DMS 273 treated with DMSO at 0.1 percent for 48 hours (cell line): Measurements from ENCODE around the gene EEIG1.
A peak's percentile ranks its signal among the peaks of the same experiment; 100 is the strongest.
"Not testable (repeated sequence)": the region's sequence is repeated elsewhere in the genome, so short reads cannot be mapped to it uniquely, and the experiment has no call there.

Experiments used
- DNase-seq: peaks from one replicate; lab custom pipeline; 2025; lab: John Stamatoyannopoulos, UW

The EEIG1 gene

DNA sequence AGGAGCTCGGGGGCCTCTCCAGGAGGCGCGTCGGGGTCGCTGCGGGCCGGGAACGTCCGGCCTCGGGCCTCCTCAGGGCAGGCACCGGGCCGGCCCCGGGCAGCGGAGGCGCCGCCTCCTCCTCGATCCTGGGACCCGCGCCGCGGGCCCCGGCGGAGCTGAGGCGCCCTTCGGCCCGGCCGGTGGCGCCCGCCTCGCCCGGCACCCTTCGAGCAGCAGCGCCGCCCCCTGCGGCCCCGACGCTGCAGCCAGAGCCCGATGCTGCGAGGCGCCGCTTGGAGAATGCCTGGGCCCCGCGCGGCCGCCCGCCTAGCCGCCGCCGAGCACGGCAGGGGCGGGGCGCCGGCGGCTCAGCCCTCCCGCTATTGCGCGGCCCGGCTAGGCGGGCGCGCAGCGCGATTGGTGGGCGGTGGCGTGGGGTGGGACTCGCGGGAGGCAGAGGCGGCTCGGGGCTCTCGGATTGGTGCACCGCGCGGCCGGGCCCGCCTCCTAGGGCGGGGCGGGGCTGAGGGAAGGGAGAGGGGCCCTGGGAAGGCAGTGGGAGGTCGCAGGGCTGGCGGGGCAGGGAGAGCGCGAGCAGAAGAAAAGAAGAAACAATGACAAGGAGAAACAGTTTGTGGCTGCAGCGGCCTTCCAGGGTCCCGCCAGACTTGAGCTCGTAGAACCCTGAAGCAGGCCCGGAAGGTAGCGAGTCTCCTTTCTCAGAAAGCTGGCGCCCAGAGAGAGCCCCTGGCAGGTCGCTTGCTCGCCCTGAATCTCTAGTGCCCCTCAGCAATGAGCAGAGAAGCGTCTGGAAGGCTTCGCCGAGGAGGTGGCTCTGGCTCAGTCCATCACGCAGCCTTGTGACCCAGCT is at the start of gene EEIG1:
EEIG1 (minus strand) TSS at position 284 of the 853 bp plus-strand sequence. CDS start 852 bp downstream, outside the sequence.
- peak; percentile 52 for DNase-seq

- DNase-seq: no peak
Measured at GRCh38 chr9:128027705-128028104, 46.9 kb upstream of the EEIG1 start.

GRCh38 chr9:128026773-128027541 is 46.2 kb upstream of the EEIG1 start:
- DNase-seq: no peak

DNA sequence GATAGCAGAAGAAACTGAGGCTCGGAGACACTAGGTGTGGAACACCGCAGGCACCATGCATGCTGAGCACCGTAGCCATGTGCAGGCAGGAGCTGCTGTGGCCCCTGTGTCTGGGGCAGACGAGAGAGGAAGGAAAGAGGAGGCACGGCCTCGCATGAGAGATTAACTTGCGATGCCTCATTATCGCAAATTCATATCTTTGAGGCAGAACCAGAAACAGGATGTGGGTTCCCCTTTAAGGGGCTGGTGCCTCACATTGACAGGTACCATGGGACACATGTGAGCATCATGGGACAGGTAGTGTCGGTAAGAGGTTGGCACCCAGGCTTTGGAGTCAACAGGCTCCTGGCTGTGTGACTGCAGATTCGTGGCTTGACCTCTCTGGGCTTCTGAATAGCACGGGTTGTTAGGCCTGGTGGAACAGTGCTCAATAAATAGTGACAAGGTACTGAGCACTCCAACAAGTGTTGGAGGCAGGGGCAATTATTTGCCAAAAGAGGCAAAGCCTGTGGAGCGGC is 45.5 kb upstream of the EEIG1 start:
- no peak for DNase-seq

DNA sequence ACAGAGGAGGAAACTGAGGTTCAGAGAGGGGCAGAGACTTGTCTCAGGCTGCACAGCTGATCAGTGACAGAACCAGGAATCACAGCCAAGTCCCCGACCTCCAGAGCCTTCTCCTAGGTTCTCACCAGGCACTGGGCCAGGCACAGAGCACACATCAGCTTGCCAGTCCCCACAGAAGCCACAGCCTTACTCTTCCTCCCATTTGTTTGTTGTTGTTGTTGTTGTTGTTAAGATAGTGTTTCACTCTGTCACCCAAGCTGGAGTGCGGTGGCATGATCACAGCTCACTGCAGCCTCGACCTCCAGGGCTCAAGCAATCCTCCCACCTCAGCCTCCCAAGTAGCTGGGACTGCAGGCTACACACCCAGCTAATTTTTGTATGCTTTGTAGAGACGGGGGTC is 44.9 kb upstream of the EEIG1 start:
- DNase-seq: no peak

GRCh38 chr9:128024761-128025308 is 44.0 kb upstream of the EEIG1 start:
- DNase-seq: no peak

DNA sequence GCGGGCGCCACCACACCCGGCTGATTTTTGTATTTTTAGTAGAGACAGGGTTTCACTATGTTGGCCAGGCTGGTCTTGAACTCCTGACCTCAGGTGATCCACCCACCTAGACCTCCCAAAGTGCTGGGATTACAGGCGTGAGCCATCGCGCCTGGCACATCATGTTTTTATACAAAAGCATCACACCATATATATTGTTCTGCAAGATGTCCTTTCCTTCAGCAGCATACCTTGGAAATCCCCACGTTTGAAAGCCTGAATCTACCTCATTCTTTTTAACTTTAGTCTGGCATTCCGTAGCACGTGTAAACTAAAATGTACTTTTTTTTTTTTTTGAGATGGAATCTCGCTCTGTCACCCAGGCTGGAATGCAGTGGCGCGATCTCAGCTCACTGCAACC is 42.9 kb upstream of the EEIG1 start:
- DNase-seq: not testable (repeated sequence)

DNA sequence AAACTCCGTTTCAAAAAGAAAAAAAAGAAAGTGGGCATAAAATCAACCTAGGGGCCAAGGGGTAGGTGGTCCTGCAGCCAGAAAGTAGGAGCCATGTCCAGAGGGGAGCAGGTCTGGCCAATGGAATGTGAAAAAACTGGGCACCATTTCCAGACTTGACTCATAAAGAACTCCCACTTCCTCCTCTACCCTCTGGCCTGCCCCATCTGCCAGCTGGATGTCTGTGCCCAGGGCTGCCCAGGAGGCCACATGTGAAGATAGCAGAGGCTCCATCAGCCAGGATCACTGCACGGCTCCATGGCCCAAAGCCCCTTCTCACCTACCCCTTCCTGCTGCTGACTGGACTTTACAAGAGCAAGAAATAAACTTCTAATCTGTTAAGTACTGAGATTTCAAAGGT is 42.1 kb upstream of the EEIG1 start:
- DNase-seq: no peak

DNA sequence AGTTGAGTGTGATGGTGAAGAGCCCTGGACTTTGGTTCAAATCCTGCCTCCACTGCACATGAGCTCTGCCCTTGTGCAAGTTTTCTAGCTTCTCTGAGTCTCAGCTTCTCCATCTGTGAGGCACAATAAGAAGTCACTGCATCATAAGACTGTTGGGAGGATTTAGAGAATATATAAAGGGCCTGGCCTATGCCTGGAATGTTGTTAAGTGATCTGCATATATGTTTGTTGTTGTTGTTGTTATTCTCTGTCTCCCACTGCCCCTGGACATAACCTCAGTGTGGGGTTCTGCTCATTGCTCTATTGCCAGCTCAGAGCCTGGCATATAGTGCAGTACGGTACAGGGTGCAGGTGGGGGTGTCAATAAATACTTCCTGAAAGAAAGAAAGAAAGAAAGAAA is 40.3 kb upstream of the EEIG1 start:
- DNase-seq: no peak

DNA sequence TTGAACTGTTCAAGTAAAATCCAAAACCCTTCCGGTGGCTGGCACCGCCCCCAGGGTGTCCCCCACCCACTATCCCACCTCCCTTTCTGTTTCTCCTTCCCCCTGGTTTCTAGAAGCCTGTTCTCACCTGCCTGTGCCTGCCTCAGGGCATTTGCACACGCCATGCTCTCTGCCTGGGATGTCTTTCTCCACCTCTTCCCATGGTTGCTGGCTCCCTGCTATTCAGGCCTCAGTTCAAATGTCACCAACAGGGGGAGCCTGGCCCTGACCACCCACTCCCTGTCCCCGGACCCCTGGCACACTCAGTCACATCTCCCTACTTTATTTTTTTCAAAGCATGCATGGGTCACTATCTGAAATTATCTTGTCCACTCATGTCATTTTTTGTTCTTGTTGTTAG is 39.9 kb upstream of the EEIG1 start:
- no peak for DNase-seq

DNA sequence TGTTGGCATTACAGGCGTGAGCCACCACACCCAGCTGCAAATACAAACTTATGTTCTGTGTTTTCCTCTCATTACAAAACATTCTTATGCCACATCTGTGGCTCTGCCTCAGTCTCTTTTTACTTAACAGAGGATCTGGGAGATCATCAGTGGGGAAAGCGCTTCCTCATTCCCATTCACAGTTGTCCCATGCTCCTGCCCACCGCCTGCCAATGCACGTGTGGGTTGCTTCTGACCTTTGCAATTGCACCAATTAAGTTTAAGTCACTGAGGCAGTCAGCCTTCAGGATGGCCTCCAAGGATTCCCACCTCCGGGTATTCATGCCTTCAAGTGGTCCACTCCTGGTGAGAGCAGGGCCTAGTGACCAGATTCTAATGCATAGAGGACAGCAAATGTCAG is 34.9 kb upstream of the EEIG1 start:
- no peak for DNase-seq

GRCh38 chr9:128011071-128011817 is 30.5 kb upstream of the EEIG1 start:
- no peak for DNase-seq

DNA sequence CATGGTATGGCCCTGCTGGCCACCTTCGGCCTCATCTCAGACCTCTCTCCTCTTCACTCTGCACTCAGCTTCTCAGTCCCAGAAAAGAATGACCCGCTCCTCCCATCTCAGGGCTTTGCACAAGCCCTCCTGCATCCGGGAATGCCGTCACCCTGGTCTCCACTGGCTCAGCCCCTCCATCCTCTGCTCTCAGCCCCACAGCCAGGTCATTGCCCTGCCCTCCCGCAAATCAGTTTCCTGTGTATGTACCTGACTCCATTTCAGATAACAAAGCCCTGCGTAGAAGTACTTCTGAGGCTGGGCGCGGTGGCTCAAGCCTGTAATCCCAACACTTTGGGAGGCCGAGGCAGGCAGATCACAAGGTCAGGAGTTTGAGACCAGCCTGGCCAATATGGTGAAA is 28.9 kb upstream of the EEIG1 start:
- DNase-seq: no peak

DNA sequence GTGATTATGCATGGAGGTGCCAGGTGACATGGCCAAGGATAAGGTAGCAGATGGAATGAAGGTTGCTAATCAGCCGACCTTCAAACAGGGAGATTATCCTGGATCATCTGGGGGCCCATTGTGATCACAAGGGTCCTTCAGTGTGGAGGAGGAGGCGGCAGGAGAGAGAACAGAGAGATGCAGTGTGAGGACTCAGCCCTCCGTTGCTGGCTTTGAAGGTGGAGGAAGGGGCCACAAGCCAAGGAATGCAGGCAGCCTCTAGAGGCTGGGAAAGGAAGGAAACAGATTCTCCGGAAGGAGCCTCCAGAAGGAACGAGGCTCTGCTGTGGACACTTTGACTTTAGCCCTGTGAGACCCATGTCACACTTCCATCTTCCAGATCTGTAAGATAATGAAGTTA is 27.4 kb upstream of the EEIG1 start:
- no peak for DNase-seq

DNA sequence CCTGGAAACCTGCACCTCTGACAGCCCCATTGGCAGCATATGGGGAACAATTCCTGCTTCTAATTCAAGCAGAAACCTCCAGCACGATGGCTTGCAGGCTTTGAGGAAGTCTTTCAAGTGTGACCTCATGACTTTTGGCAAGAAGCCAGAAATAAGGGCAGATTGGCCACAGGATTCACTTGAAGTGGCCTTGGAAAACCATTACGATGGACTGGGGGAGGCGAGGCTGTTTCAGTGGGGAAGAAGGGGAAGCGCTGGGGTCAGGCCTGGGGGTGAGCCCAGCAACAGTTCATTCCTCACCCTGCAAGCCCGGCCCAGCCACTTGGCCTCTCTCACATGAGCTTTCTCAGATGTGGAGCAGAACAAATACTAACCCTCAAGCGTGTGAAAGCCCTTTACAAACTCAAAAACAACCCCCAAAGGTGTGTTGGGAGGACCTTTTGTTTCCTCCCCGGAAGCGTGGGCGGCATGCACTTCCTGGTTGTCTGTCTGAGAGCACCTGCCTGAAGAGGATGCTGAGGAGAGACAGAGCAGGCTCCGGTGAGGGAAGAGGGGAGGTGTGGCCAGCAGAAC is 26.9 kb upstream of the EEIG1 start:
- DNase-seq: no peak

DNA sequence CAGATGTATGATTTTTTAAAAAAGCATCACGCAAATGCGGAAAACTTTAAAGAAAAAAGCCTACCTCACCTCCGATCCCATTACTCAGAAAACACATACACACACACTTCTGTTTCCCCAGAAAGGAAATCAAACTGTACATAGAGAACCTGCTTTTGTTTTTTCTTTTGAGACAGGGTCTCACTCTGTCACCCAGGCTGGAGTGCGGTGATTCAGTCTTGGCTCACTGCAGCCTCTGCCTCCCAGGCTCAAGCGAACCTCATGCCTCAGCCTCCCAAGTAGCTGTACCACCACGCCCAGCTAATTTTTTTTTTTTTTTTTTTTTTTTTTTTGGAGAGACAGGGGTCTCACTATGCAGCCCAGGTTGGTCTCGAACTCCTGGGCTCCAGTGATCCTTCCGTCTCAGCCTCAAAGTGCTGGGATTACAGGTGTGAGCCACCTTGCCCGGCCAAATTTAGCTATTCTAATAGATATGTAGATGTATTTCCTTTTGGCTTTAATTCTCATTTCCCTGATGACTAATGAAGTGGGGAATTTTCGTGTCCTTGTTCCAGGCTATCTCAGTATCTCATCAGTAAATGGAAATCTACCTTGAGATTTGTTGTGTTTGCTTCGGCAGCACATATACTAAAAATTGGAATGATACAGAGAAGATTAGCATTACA is 25.7 kb upstream of the EEIG1 start:
- no peak for DNase-seq

- no peak for DNase-seq
Measured at GRCh38 chr9:128005923-128006322, 25.1 kb upstream of the EEIG1 start.

DNA sequence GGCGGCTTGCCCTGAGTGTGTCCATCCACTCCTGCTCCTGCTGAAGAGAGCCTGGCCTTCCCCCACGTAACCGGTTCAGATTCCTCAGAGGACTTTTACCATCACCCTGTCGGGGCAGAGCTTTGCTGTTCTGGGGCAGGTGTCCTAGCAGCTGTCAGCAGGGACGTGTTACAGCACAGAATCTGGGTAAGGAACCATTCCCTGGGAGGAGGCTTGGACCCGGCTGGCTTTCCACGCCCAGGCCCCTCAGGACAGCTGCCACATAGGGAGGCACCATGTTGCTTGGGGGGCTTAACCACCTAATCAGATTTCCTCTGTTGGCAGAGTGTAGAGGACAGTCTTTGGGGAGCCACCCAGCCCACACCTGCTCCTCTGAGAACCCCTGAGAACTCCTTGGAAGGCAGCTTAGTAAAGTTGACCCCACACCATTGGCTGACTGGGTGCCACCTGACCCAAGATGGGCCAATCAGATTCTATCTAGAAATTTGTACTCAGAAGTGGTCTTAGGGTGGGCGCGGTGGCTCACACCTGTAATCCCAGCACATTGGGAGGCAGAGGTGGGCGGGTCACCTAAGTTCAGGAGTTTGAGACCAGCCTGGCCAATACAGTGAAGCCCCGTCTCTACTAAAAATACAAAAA is 23.3 kb upstream of the EEIG1 start:
- no peak for DNase-seq

- DNase-seq: no peak
Measured at GRCh38 chr9:128002959-128003358, 22.2 kb upstream of the EEIG1 start.

- no peak for DNase-seq
Measured at GRCh38 chr9:128001779-128002298, 21.1 kb upstream of the EEIG1 start.
